Cerebellar nuclear complex (tissue), 1 donor: ENCODE measurements around the gene PCCA.
"Not testable (repeated sequence)": the region's sequence is repeated elsewhere in the genome, so short reads cannot be mapped to it uniquely, and the experiment has no call there.

ENCODE experiments used
- DNase-seq, 2 experiments: peaks; one replicate each; lab custom pipeline; 2025; lab: John Stamatoyannopoulos, UW

Gene PCCA

GRCh38 chr13:100245104-100245503 is 156.2 kb downstream of the PCCA start:
- DNase-seq = no peak

- DNase-seq = no peak
Measured at GRCh38 chr13:100247937-100248336, 159.0 kb downstream of the PCCA start.

GRCh38 chr13:100254002-100254401 is 165.1 kb downstream of the PCCA start:
- no peak for DNase-seq

GRCh38 chr13:100262404-100262803 is 173.5 kb downstream of the PCCA start:
- DNase-seq = no peak

GRCh38 chr13:100266026-100266425 is 177.1 kb downstream of the PCCA start:
- DNase-seq = no peak

- no peak for DNase-seq
Measured at GRCh38 chr13:100269837-100270236, 180.9 kb downstream of the PCCA start.

GRCh38 chr13:100273138-100273537 is 184.2 kb downstream of the PCCA start:
- DNase-seq = no peak

GRCh38 chr13:100273552-100273951 is 184.7 kb downstream of the PCCA start:
- no peak for DNase-seq

GRCh38 chr13:100274942-100275506 is 186.1 kb downstream of the PCCA start:
- no peak for DNase-seq

- DNase-seq = no peak
Measured at GRCh38 chr13:100275746-100276145, 186.9 kb downstream of the PCCA start.

- no peak for DNase-seq
Measured at GRCh38 chr13:100280681-100281080, 191.8 kb downstream of the PCCA start.

GRCh38 chr13:100282306-100282705 is 193.4 kb downstream of the PCCA start:
- DNase-seq = not testable (repeated sequence)

- DNase-seq = no peak
Measured at GRCh38 chr13:100290165-100290801, 201.4 kb downstream of the PCCA start.

GRCh38 chr13:100291624-100292023 is 202.7 kb downstream of the PCCA start:
- no peak for DNase-seq

GRCh38 chr13:100297413-100297812 is 208.5 kb downstream of the PCCA start:
- no peak for DNase-seq

- DNase-seq = no peak
Measured at GRCh38 chr13:100298116-100298681, 209.3 kb downstream of the PCCA start.

- no peak for DNase-seq
Measured at GRCh38 chr13:100298691-100299090, 209.8 kb downstream of the PCCA start.

- no peak for DNase-seq
Measured at GRCh38 chr13:100300243-100300642, 211.3 kb downstream of the PCCA start.

- DNase-seq = peak; percentile 9 to 82
Measured at GRCh38 chr13:100300708-100301107, 211.8 kb downstream of the PCCA start.

- DNase-seq = peak; percentile 43 to 61
Measured at GRCh38 chr13:100301418-100301817, 212.5 kb downstream of the PCCA start.

- DNase-seq = no peak
Measured at GRCh38 chr13:100302391-100302790, 213.5 kb downstream of the PCCA start.

- no peak for DNase-seq
Measured at GRCh38 chr13:100304229-100304628, 215.3 kb downstream of the PCCA start.

- no peak for DNase-seq
Measured at GRCh38 chr13:100305398-100305797, 216.5 kb downstream of the PCCA start.

- DNase-seq = no peak
Measured at GRCh38 chr13:100306030-100306429, 217.1 kb downstream of the PCCA start.
